Erythroblast (primary cell): ENCODE results near the gene SCAI.

Source experiments
- GATA1 ChIP-seq: IDR thresholded peaks from 2 replicates; pipeline ENCODE4 v1.6.1; 2011; ENCODE audit warnings: low read depth, mild to moderate bottlenecking, control low read depth, low read length, moderate library complexity
- POLR2A ChIP-seq: IDR thresholded peaks from 2 replicates; pipeline ENCODE4 v1.6.1; 2011; ENCODE audit warnings: mild to moderate bottlenecking, low read length

- TF ChIP-seq POLR2A (no peak), GATA1 (no peak)
Measured at GRCh38 chr9:125189011-125189360, 45.7 kb upstream of the SCAI start.
